ENCODE measurements around the gene TAB3. TPM values are rescaled to one million over a fixed set of nuclear protein-coding genes. Genes with fewer than 3 reads are reported as not detected.
A peak's percentile ranks its signal among the peaks of the same experiment; 100 is the strongest.

The TAB3 gene
- total and polyA plus RNA-seq, 2 donors from 2014 or later, result 7.9 to 26.9 TPM

DNA sequence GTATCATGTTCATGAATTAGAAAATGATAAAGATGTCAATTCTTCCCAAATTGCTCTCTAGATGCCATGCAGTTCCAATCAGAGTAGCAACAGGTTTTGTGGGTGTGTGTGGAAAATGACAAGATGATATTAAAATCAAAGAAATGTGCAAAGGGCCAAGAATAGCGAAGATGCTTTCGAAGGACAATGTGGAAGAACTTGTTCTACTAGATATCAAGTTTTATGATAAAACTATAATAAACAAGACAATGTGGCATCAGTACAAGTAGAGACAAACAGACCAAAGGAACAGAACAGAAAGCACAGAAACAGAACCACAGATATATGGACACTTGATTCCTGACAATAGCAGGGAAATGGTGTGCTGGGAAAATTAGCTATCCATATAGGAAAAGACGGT lies 9.0 kb downstream of the TAB3 start:
- Histone ChIP-seq H3K27ac (ENCODE audit: low read depth in 2 of 2, low read length in 2 of 2) (no peak overlapping the region), H3K4me3 (ENCODE audit: low read length in 3 of 3) (no peak overlapping the region), H3K9me3 (ENCODE audit: control insufficient read depth in 2 of 3, insufficient read depth in 1 of 3, low read length in 3 of 3) (no peaks in the 10 kb centered on the region), H3K36me3 (ENCODE audit: control insufficient read depth in 2 of 3, insufficient read depth in 3 of 3, low read length in 3 of 3) (no peaks in the 10 kb centered on the region), H3K27me3 (ENCODE audit: control insufficient read depth, insufficient read depth, low read length) (peaks cover 2% of the 10 kb centered on the region), H3K4me1 (ENCODE audit: control insufficient read depth in 2 of 3, insufficient read depth in 2 of 3, low read depth in 1 of 3, low read length in 3 of 3) (peaks cover 0 to 4% (median 0%) of the 10 kb centered on the region in 3 donors), H3K9ac (ENCODE audit: low read length in 3 of 3) (no peak overlapping the region)
- DNase-seq, result no peak
- TF ChIP-seq, protein P1, sequence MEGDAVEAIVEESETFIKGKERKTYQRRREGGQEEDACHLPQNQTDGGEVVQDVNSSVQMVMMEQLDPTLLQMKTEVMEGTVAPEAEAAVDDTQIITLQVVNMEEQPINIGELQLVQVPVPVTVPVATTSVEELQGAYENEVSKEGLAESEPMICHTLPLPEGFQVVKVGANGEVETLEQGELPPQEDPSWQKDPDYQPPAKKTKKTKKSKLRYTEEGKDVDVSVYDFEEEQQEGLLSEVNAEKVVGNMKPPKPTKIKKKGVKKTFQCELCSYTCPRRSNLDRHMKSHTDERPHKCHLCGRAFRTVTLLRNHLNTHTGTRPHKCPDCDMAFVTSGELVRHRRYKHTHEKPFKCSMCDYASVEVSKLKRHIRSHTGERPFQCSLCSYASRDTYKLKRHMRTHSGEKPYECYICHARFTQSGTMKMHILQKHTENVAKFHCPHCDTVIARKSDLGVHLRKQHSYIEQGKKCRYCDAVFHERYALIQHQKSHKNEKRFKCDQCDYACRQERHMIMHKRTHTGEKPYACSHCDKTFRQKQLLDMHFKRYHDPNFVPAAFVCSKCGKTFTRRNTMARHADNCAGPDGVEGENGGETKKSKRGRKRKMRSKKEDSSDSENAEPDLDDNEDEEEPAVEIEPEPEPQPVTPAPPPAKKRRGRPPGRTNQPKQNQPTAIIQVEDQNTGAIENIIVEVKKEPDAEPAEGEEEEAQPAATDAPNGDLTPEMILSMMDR (IDR thresholded peaks at IDR 0.05; ENCODE audit: borderline replicate concordance, extremely low read depth, insufficient read depth), result no peak
- FAIRE-seq, result no peak
- intact Hi-C loops (cut with DNase I), result no loop called here

- no peaks in the 10 kb centered on the region for H3K36me3 ChIP-seq (ENCODE audit: control insufficient read depth in 2 of 3, insufficient read depth in 3 of 3, low read length in 3 of 3)
- H3K4me1 ChIP-seq (ENCODE audit: control insufficient read depth in 2 of 3, insufficient read depth in 2 of 3, low read depth in 1 of 3, low read length in 3 of 3), result no peaks in the 10 kb centered on the region
- FAIRE-seq (no peak), DNase-seq (peak in 1 of 5 donors; percentile 55)
- H3K27me3 ChIP-seq (ENCODE audit: control insufficient read depth, insufficient read depth, low read length), result no peaks in the 10 kb centered on the region
- H3K4me3 ChIP-seq (ENCODE audit: low read length in 3 of 3), result no peak overlapping the region
- H3K27ac ChIP-seq (ENCODE audit: low read depth in 2 of 2, low read length in 2 of 2), result no peak overlapping the region
- H3K9me3 ChIP-seq (ENCODE audit: control insufficient read depth in 2 of 3, insufficient read depth in 1 of 3, low read length in 3 of 3), result no peaks in the 10 kb centered on the region
- intact Hi-C loops (cut with DNase I), result no loop called here
- TF ChIP-seq, protein P1 (IDR thresholded peaks at IDR 0.05; ENCODE audit: borderline replicate concordance, extremely low read depth, insufficient read depth), result no peak
- H3K9ac ChIP-seq (ENCODE audit: low read length in 3 of 3), result no peak overlapping the region
Observed at GRCh38 chrX:30876367-30876766, 12.7 kb downstream of the TAB3 start.

GRCh38 chrX:30875957-30876356 lies 13.1 kb downstream of the TAB3 start:
- no peak overlapping the region for H3K9ac ChIP-seq (ENCODE audit: low read length in 3 of 3)
- no peaks in the 10 kb centered on the region for H3K27me3 ChIP-seq (ENCODE audit: control insufficient read depth, insufficient read depth, low read length)
- DNase-seq (no peak), FAIRE-seq (no peak)
- no peaks in the 10 kb centered on the region for H3K4me1 ChIP-seq (ENCODE audit: control insufficient read depth in 2 of 3, insufficient read depth in 2 of 3, low read depth in 1 of 3, low read length in 3 of 3)
- no peak overlapping the region for H3K4me3 ChIP-seq (ENCODE audit: low read length in 3 of 3)
- intact Hi-C loops (cut with DNase I), result no loop called here
- H3K36me3 ChIP-seq (ENCODE audit: control insufficient read depth in 2 of 3, insufficient read depth in 3 of 3, low read length in 3 of 3), result no peaks in the 10 kb centered on the region
- TF ChIP-seq, protein P1 (IDR thresholded peaks at IDR 0.05; ENCODE audit: borderline replicate concordance, extremely low read depth, insufficient read depth), result no peak
- H3K27ac ChIP-seq (ENCODE audit: low read depth in 2 of 2, low read length in 2 of 2), result no peak overlapping the region
- H3K9me3 ChIP-seq (ENCODE audit: control insufficient read depth in 2 of 3, insufficient read depth in 1 of 3, low read length in 3 of 3), result no peaks in the 10 kb centered on the region

DNA sequence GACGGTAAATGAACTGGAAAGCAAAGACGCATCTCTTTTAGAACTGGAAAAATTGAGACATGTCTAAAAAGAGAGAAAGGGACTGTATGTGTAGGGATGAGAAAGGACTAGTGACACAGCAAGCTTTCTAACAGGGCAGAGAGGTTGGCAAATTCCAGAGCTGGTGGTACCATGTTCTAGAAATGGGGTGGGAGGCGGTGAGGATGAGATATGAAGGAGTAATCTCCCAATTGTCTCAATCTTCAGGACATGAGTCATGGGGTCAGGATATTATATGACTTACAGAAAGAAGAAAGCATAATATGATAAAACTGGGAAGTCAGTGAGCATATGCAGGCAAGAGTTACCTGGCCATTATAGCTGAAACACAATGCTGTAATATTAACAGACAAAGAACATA lies 14.2 kb downstream of the TAB3 start:
- TF ChIP-seq, protein P1 (IDR thresholded peaks at IDR 0.05; ENCODE audit: borderline replicate concordance, extremely low read depth, insufficient read depth), result no peak
- no peak for FAIRE-seq
- intact Hi-C loops (cut with DNase I), result no loop called here
- Histone ChIP-seq H3K27ac (ENCODE audit: low read depth in 2 of 2, low read length in 2 of 2) (no peak overlapping the region), H3K4me1 (ENCODE audit: control insufficient read depth in 2 of 3, insufficient read depth in 2 of 3, low read depth in 1 of 3, low read length in 3 of 3) (no peaks in the 10 kb centered on the region), H3K4me3 (ENCODE audit: low read length in 3 of 3) (no peak overlapping the region), H3K27me3 (ENCODE audit: control insufficient read depth, insufficient read depth, low read length) (no peaks in the 10 kb centered on the region), H3K36me3 (ENCODE audit: control insufficient read depth in 2 of 3, insufficient read depth in 3 of 3, low read length in 3 of 3) (no peaks in the 10 kb centered on the region), H3K9me3 (ENCODE audit: control insufficient read depth in 2 of 3, insufficient read depth in 1 of 3, low read length in 3 of 3) (no peaks in the 10 kb centered on the region), H3K9ac (ENCODE audit: low read length in 3 of 3) (no peak overlapping the region)
- DNase-seq, result no peak

Measured in kidney (tissue), 14 donors.